ENCODE measurements around the gene MRPL10.

DNA sequence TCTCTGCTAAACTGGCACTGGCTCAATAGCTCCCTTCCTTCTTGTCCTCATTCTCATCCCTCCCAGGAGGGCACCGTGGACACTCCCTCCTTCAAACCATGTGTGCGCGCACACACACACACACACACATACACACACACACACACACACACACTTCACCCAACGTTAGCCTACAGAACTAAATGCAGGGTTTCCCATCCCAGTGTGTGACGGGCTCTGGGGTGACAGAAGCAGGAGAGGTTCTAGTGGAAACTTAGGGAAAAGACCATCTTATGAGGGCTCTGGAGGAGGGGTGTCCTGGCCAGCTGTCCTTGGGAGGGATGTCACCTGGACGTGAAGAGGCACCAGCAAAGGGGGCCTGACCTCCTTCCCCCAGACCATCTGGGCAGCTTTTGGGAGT is 29.4 kb downstream of the MRPL10 start:
- TF ChIP-seq, protein P1, sequence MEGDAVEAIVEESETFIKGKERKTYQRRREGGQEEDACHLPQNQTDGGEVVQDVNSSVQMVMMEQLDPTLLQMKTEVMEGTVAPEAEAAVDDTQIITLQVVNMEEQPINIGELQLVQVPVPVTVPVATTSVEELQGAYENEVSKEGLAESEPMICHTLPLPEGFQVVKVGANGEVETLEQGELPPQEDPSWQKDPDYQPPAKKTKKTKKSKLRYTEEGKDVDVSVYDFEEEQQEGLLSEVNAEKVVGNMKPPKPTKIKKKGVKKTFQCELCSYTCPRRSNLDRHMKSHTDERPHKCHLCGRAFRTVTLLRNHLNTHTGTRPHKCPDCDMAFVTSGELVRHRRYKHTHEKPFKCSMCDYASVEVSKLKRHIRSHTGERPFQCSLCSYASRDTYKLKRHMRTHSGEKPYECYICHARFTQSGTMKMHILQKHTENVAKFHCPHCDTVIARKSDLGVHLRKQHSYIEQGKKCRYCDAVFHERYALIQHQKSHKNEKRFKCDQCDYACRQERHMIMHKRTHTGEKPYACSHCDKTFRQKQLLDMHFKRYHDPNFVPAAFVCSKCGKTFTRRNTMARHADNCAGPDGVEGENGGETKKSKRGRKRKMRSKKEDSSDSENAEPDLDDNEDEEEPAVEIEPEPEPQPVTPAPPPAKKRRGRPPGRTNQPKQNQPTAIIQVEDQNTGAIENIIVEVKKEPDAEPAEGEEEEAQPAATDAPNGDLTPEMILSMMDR (IDR thresholded peaks at IDR 0.05; ENCODE audit: low read length) = no peak
- TF ChIP-seq EZH2phosphoT487 (IDR thresholded peaks at IDR 0.05; ENCODE audit: low read length) (no peak), EZH2 (optimal IDR thresholded peaks at IDR 0.05; ENCODE audit: low read depth, low read length) (no peak)

Data from MM.1S (cell line).